ENCODE results near the gene OSBPL2. TPM values are rescaled to one million over a fixed set of nuclear protein-coding genes. Genes with fewer than 3 reads are reported as not detected.

The OSBPL2 gene
- 18.1 and 20.5 TPM in 2 replicates for total RNA-seq

GRCh38 chr20:62237801-62238568, at the start of gene OSBPL2:
Gene OSBPL2 (plus strand): TSS chr20:62238521. CDS start chr20:62256185, 17,664 bp downstream.

GRCh38 chr20:62219992-62220665, 18.2 kb upstream of the OSBPL2 start, which contains the start of gene HRH3:
Gene HRH3 (minus strand): TSS chr20:62220278. CDS start chr20:62219970, 308 bp downstream.

GRCh38 chr20:62302341-62303061, 64.2 kb downstream of the OSBPL2 start, which contains the start of gene ADRM1:
Gene ADRM1 (plus strand): TSS chr20:62302997. CDS start chr20:62303569, 572 bp downstream.

Other genes with a start within 250 kb of the OSBPL2 start
- 8.8 and 13.2 TPM in 2 replicates for gene TAF4, start 172.6 kb upstream of the OSBPL2 start, total RNA-seq
- 23.9 and 24.9 TPM in 2 replicates for gene LSM14B, start 116.0 kb upstream of the OSBPL2 start, total RNA-seq
- gene PSMA7, start 95.1 kb upstream of the OSBPL2 start, total RNA-seq, result 368 and 398 TPM in 2 replicates
- 12.9 and 13.4 TPM in 2 replicates for gene SS18L1, start 94.8 kb upstream of the OSBPL2 start, total RNA-seq
- 16.4 and 19.0 TPM in 2 replicates for gene MTG2, start 55.5 kb upstream of the OSBPL2 start, total RNA-seq
- not detected in 2 replicates for gene HRH3, start 18.2 kb upstream of the OSBPL2 start, total RNA-seq
- gene ADRM1, start 64.5 kb downstream of the OSBPL2 start, total RNA-seq, result 149 and 155 TPM in 2 replicates
- gene LAMA5, start 128.8 kb downstream of the OSBPL2 start, total RNA-seq, result 103 and 108 TPM in 2 replicates
- gene RPS21, start 148.6 kb downstream of the OSBPL2 start, total RNA-seq, result 794 and 1,044 TPM in 2 replicates
- gene CABLES2, start 168.8 kb downstream of the OSBPL2 start, total RNA-seq, result 2.9 and 3.5 TPM in 2 replicates
- gene RBBP8NL, start 189.0 kb downstream of the OSBPL2 start, total RNA-seq, result not detected in 2 replicates
- 0.07 and 0.40 TPM in 2 replicates for gene GATA5, start 237.5 kb downstream of the OSBPL2 start, total RNA-seq